SK-N-SH treated with all-trans-retinoic acid at 6 μM for 48 hours (cell line): ENCODE results near the gene MAN2B1.
"Not testable (repeated sequence)": the region's sequence is repeated elsewhere in the genome, so short reads cannot be mapped to it uniquely, and the experiment has no call there.

Experiments
- ATAC-seq: fragments of 200-7000 bp; cut with Tn5 transposase; 3 replicates; pipeline ENCODE4 v1.9.1; 2020; ENCODE audit warnings: mild to moderate bottlenecking, moderate library complexity
- ARNTL ChIP-seq: fragments of 450-650 bp; formaldehyde crosslinking; IDR thresholded peaks from 2 replicates; pipeline ENCODE4 v1.5.0; 2020; ENCODE audit warnings: low read depth, mild to moderate bottlenecking, moderate library complexity, borderline replicate concordance
- ESRRG ChIP-seq: fragments of 250-450 bp; sonication (Bioruptor Pico); IDR thresholded peaks from 2 replicates; pipeline ENCODE4 v1.6.1; 2021; ENCODE audit warnings: mild to moderate bottlenecking
- GLIS3 ChIP-seq: fragments of 250-450 bp; sonication (Bioruptor Pico); IDR thresholded peaks from 2 replicates; pipeline ENCODE4 v1.5.0; 2020; ENCODE audit warnings: mild to moderate bottlenecking, moderate library complexity
- OSR1 ChIP-seq: fragments of 250-450 bp; sonication (Bioruptor Pico); IDR thresholded peaks from 2 replicates; pipeline ENCODE4 v1.8.0; 2022; ENCODE audit warnings: moderate library complexity, mild to moderate bottlenecking, inconsistent platforms
- PATZ1 ChIP-seq: fragments of 250-450 bp; sonication (Bioruptor Pico); IDR thresholded peaks from 2 replicates; pipeline ENCODE4 v1.8.0; 2020; ENCODE audit warnings: mild to moderate bottlenecking, moderate library complexity, borderline replicate concordance
- POU6F1 ChIP-seq: fragments of 250-450 bp; sonication (Bioruptor Pico); IDR thresholded peaks from 2 replicates; pipeline ENCODE4 v1.8.0; 2021; ENCODE audit warnings: low read depth, mild to moderate bottlenecking, moderate library complexity, borderline replicate concordance
- PPARA ChIP-seq: fragments of 250-450 bp; sonication (Bioruptor Pico); IDR thresholded peaks from 2 replicates; pipeline ENCODE4 v1.5.0; 2020; ENCODE audit warnings: mild to moderate bottlenecking, borderline replicate concordance
- RARB ChIP-seq: fragments of 250-450 bp; sonication (Bioruptor Pico); IDR thresholded peaks from 2 replicates; pipeline ENCODE4 v1.8.0; 2021; ENCODE audit warnings: mild to moderate bottlenecking, moderate library complexity
- TOX ChIP-seq: fragments of 250-450 bp; sonication (Bioruptor Pico); IDR thresholded peaks from 2 replicates; pipeline ENCODE4 v1.8.0; 2021; ENCODE audit warnings: mild to moderate bottlenecking, moderate library complexity, borderline replicate concordance
- ZC3H10 ChIP-seq: fragments of 250-450 bp; sonication (Bioruptor Pico); IDR thresholded peaks from 2 replicates; pipeline ENCODE4 v1.5.1; 2021; ENCODE audit warnings: mild to moderate bottlenecking, moderate library complexity
- ZFP3 ChIP-seq: fragments of 250-450 bp; sonication (Bioruptor Pico); IDR thresholded peaks from 2 replicates; pipeline ENCODE4 v1.5.0; 2020; ENCODE audit warnings: mild to moderate bottlenecking, moderate library complexity
- ZFP30 ChIP-seq: fragments of 450-650 bp; formaldehyde crosslinking; IDR thresholded peaks from 2 replicates; pipeline ENCODE4 v1.5.0; 2022; ENCODE audit warnings: mild to moderate bottlenecking, moderate library complexity
- ZNF8 ChIP-seq: fragments of 450-650 bp; formaldehyde crosslinking; IDR thresholded peaks from 2 replicates; pipeline ENCODE4 v1.5.0; 2020; ENCODE audit warnings: mild to moderate bottlenecking, moderate library complexity
- TF ChIP-seq, protein P1 (sequence below): fragments of 250-450 bp; sonication (Bioruptor Pico); IDR thresholded peaks from 2 replicates; pipeline ENCODE4 v1.5.1; 2020; ENCODE audit warnings: low read depth, mild to moderate bottlenecking, moderate library complexity
- TF ChIP-seq, protein P2 (sequence below): fragments of 250-450 bp; sonication (Bioruptor Pico); IDR thresholded peaks from 2 replicates; pipeline ENCODE4 v1.5.0; 2020; ENCODE audit warnings: mild to moderate bottlenecking, moderate library complexity

Gene MAN2B1

GRCh38 chr19:12698138-12698537, 31.6 kb upstream of the MAN2B1 start:
- TF ChIP-seq RARB (CRISPR knock-in tag) (no peak), ESRRG (CRISPR knock-in tag) (no peak), GLIS3 (CRISPR knock-in tag) (no peak), ZC3H10 (CRISPR knock-in tag) (no peak), OSR1 (CRISPR knock-in tag) (no peak), ARNTL (CRISPR knock-in tag) (no peak)
- TF ChIP-seq, protein P1, sequence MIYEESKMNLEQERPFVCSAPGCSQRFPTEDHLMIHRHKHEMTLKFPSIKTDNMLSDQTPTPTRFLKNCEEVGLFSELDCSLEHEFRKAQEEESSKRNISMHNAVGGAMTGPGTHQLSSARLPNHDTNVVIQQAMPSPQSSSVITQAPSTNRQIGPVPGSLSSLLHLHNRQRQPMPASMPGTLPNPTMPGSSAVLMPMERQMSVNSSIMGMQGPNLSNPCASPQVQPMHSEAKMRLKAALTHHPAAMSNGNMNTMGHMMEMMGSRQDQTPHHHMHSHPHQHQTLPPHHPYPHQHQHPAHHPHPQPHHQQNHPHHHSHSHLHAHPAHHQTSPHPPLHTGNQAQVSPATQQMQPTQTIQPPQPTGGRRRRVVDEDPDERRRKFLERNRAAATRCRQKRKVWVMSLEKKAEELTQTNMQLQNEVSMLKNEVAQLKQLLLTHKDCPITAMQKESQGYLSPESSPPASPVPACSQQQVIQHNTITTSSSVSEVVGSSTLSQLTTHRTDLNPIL: no peak
- TF ChIP-seq, protein P2, sequence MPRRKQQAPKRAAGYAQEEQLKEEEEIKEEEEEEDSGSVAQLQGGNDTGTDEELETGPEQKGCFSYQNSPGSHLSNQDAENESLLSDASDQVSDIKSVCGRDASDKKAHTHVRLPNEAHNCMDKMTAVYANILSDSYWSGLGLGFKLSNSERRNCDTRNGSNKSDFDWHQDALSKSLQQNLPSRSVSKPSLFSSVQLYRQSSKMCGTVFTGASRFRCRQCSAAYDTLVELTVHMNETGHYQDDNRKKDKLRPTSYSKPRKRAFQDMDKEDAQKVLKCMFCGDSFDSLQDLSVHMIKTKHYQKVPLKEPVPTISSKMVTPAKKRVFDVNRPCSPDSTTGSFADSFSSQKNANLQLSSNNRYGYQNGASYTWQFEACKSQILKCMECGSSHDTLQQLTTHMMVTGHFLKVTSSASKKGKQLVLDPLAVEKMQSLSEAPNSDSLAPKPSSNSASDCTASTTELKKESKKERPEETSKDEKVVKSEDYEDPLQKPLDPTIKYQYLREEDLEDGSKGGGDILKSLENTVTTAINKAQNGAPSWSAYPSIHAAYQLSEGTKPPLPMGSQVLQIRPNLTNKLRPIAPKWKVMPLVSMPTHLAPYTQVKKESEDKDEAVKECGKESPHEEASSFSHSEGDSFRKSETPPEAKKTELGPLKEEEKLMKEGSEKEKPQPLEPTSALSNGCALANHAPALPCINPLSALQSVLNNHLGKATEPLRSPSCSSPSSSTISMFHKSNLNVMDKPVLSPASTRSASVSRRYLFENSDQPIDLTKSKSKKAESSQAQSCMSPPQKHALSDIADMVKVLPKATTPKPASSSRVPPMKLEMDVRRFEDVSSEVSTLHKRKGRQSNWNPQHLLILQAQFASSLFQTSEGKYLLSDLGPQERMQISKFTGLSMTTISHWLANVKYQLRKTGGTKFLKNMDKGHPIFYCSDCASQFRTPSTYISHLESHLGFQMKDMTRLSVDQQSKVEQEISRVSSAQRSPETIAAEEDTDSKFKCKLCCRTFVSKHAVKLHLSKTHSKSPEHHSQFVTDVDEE (CRISPR knock-in tag): no peak
- no peak for ATAC-seq

DNA sequence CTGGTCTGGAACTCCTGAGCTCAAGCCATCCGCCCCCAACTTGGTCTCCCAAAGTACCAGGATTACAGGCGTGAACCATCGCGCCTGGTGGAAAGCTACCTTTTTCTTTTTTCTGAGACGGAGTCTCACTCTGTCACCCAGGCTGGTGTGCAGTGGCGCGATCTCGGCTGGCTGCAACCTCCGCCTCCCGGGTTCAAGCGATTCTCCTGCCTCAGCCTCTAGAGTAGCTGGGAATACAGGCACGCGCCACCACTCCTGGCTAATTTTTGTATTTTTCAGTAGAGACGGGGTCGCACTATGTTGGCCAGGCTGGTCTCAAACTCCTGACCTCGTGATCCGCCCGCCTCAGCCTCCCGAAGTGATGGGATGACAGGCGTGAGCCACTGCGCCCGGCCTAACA, 30.9 kb upstream of the MAN2B1 start:
- ATAC-seq: not testable (repeated sequence)

- ATAC-seq: peak; percentile 91
Observed at GRCh38 chr19:12696366-12697335, 30.1 kb upstream of the MAN2B1 start, which contains the start of gene FBXW9. Gene FBXW9 (minus strand): TSS chr19:12696631. CDS start chr19:12696581, 50 bp downstream.

More at GRCh38 chr19:12696366-12697335, 30.1 kb upstream of the MAN2B1 start, which contains the start of gene FBXW9:
- TF ChIP-seq, protein P1: no peak
- TF ChIP-seq PPARA (CRISPR knock-in tag): no peak
- TF ChIP-seq GLIS3 (CRISPR knock-in tag): 0 out of 2 replicates have a peak, but pooled peaks have one; percentile 26
- TF ChIP-seq, protein P2 (CRISPR knock-in tag): no peak
- TF ChIP-seq PATZ1 (CRISPR knock-in tag): no peak
- TF ChIP-seq ESRRG (CRISPR knock-in tag): 0 out of 2 replicates have a peak, but pooled peaks have one; percentile 73
- TF ChIP-seq ZC3H10 (CRISPR knock-in tag): no peak
- TF ChIP-seq TOX (CRISPR knock-in tag): 0 out of 2 replicates have a peak, but pooled peaks have one; percentile 5
- no peak for TF ChIP-seq ZFP3 (CRISPR knock-in tag)
- no peak for TF ChIP-seq POU6F1 (CRISPR knock-in tag)
- TF ChIP-seq ZFP30 (CRISPR knock-in tag): no peak
- no peak for TF ChIP-seq OSR1 (CRISPR knock-in tag)
- 0 out of 2 replicates have a peak, but pooled peaks have one; percentile 22 for TF ChIP-seq ZNF8 (CRISPR knock-in tag)
- TF ChIP-seq, all 23 proteins: peak for 4
